Keratinocyte (primary cell): Measurements from ENCODE around the gene S100PBP.

ENCODE experiments used
- EZH2 ChIP-seq: IDR thresholded peaks from one replicate; pipeline ENCODE4 v1.6.1; 2012; ENCODE audit warnings: inconsistent platforms, mild to moderate bottlenecking, low read length, moderate library complexity
- TF ChIP-seq, protein P1 (sequence below), 3 experiments: IDR thresholded peaks in 1 of 3; conservative IDR thresholded peaks in 1 of 3; optimal IDR thresholded peaks in 1 of 3; 2 replicates in 2 of 3; 3 replicates in 1 of 3; pipeline versions ENCODE3 to v1.5.1; 2011; ENCODE audit warnings: low read length in 3 of 3, mild to moderate bottlenecking in 3 of 3, moderate library complexity in 2 of 3, control low read depth in 1 of 3, inconsistent platforms in 1 of 3; ENCODE audit not compliant: insufficient read depth in 2 of 3; ENCODE audit errors: extremely low read depth in 1 of 3

DNA sequence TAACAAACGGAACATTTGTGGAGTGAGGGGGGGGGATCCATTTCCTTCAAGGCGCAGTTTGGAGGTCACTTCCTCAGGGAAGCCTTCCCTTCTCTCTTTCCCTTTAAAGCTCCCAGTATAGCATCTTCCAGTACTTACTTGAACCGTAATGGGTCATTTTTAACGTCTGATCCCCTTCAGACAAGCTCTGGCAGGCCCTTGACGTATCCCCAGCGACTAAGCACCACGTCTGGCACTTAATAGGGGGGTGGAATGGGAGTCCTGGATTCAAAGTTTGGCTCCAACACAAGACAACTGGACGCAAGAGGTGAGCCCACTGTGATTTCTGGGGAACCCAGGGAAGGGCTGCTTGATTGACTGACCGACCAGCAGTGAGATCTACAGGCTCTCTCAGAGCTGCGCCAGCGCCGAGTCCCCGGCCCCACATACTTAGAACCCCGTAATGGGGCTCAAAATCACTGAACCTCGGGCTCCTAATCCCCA lies 736 bp upstream of the S100PBP start:
- TF ChIP-seq, protein P1, sequence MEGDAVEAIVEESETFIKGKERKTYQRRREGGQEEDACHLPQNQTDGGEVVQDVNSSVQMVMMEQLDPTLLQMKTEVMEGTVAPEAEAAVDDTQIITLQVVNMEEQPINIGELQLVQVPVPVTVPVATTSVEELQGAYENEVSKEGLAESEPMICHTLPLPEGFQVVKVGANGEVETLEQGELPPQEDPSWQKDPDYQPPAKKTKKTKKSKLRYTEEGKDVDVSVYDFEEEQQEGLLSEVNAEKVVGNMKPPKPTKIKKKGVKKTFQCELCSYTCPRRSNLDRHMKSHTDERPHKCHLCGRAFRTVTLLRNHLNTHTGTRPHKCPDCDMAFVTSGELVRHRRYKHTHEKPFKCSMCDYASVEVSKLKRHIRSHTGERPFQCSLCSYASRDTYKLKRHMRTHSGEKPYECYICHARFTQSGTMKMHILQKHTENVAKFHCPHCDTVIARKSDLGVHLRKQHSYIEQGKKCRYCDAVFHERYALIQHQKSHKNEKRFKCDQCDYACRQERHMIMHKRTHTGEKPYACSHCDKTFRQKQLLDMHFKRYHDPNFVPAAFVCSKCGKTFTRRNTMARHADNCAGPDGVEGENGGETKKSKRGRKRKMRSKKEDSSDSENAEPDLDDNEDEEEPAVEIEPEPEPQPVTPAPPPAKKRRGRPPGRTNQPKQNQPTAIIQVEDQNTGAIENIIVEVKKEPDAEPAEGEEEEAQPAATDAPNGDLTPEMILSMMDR (optimal IDR thresholded peaks at IDR 0.05 in 1 of 3, IDR thresholded peaks at IDR 0.05 in 1 of 3, conservative IDR thresholded peaks at IDR 0.05 in 1 of 3; ENCODE audit: extremely low read depth in 1 of 3, insufficient read depth in 2 of 3, low read length in 3 of 3) = no peak
- no peak for TF ChIP-seq EZH2
